H1 (cell line): ENCODE results near the gene TBC1D16. TPM values are rescaled to one million over a fixed set of nuclear protein-coding genes. Genes with fewer than 3 reads are reported as not detected.

Experiments
- CTCF ChIA-PET: fragments of 300-600 bp; sonication (Branson Sonifier 250); formaldehyde crosslinking; loops from one replicate; lab custom pipeline; 2021; ENCODE audit not compliant: partially characterized antibody; lab: Charles Lee
- POLR2A ChIA-PET: fragments of 300-600 bp; sonication (Branson Sonifier 250); formaldehyde crosslinking; loops from one replicate; lab custom pipeline; 2021; ENCODE audit warnings: inconsistent platforms; ENCODE audit not compliant: partially characterized antibody; lab: Charles Lee
- DNase-seq, 2 experiments: peaks; one replicate each; pipeline versions ENCODE4 v3.0.0 to v3.0.0-alpha.2; 2010 to 2022; ENCODE audit warnings: low spot score in 2 of 2, low read depth in 1 of 2, mixed read lengths in 1 of 2
- FAIRE-seq: peaks from 2 replicates; lab custom pipeline; 2011; peaks lifted over from hg19 to GRCh38; lab: Jason Lieb, UNC
- H2AFZ ChIP-seq: 2 replicates; pipeline ENCODE4 v1.8.1; 2012; ENCODE audit warnings: low read length, inconsistent platforms
- H2AK5ac ChIP-seq: 2 replicates; pipeline ENCODE4 v1.6.1; 2013; ENCODE audit warnings: low read depth, low read length
- H2BK120ac ChIP-seq: replicated peaks from 2 replicates; pipeline ENCODE3; 2013; ENCODE audit warnings: low read depth, low read length, inconsistent platforms
- H2BK12ac ChIP-seq: 2 replicates; pipeline ENCODE4 v1.6.1; 2013; ENCODE audit warnings: low read depth, low read length
- H2BK15ac ChIP-seq: 2 replicates; pipeline ENCODE4 v1.6.1; 2013; ENCODE audit warnings: low read length
- H2BK20ac ChIP-seq: 2 replicates; pipeline ENCODE4 v1.6.1; 2013; ENCODE audit warnings: low read length
- H2BK5ac ChIP-seq: 2 replicates; pipeline ENCODE4 v1.6.1; 2013; ENCODE audit warnings: low read depth, low read length
- H3K14ac ChIP-seq: 2 replicates; pipeline ENCODE4 v1.6.1; 2013; ENCODE audit warnings: inconsistent platforms; ENCODE audit not compliant: insufficient read length
- H3K18ac ChIP-seq: 2 replicates; pipeline ENCODE4 v1.6.1; 2013; ENCODE audit warnings: low read length; ENCODE audit errors: extremely low read depth
- H3K23ac ChIP-seq: 2 replicates; pipeline ENCODE4 v1.6.1; 2013; ENCODE audit warnings: inconsistent platforms; ENCODE audit not compliant: insufficient read length
- H3K23me2 ChIP-seq: 2 replicates; pipeline ENCODE4 v1.6.1; 2013; ENCODE audit warnings: low read depth, low read length
- H3K27ac ChIP-seq: 2 replicates; pipeline ENCODE4 v1.6.1; 2011; ENCODE audit warnings: low read depth, low read length, inconsistent platforms
- H3K27me3 ChIP-seq, 4 experiments: replicated peaks in 1 of 4; 1 replicate in 1 of 4; 2 replicates in 3 of 4; pipeline versions ENCODE4 v1.6.1 to v1.8.1; 2011 to 2013; ENCODE audit warnings: low read length in 3 of 4, mild to moderate bottlenecking in 3 of 4, inconsistent platforms in 2 of 4, mixed read lengths in 2 of 4, moderate library complexity in 1 of 4; ENCODE audit not compliant: control insufficient read depth in 3 of 4, insufficient read depth in 3 of 4; ENCODE audit errors: extremely low read depth in 1 of 4
- H3K36me3 ChIP-seq, 4 experiments: 2 replicates each; pipeline versions ENCODE4 v1.6.1 to v1.8.1; 2011 to 2013; ENCODE audit warnings: mild to moderate bottlenecking in 4 of 4, low read length in 3 of 4, moderate library complexity in 2 of 4, control low read depth in 1 of 4, inconsistent platforms in 1 of 4; ENCODE audit not compliant: insufficient read depth in 4 of 4, control insufficient read depth in 2 of 4
- H3K4ac ChIP-seq: replicated peaks from 2 replicates; pipeline ENCODE3; 2013; ENCODE audit warnings: low read length, low read depth, mixed read lengths, inconsistent platforms; ENCODE audit not compliant: insufficient read length
- H3K4me1 ChIP-seq, 4 experiments: replicated peaks in 1 of 4; 1 replicate in 1 of 4; 2 replicates in 3 of 4; pipeline versions ENCODE4 v1.6.1 to v1.8.1; 2011 to 2013; ENCODE audit warnings: low read length in 3 of 4, inconsistent platforms in 2 of 4, mixed read lengths in 1 of 4; ENCODE audit not compliant: insufficient read depth in 4 of 4, control insufficient read depth in 3 of 4
- H3K4me2 ChIP-seq, 2 experiments: 2 replicates each; pipeline versions ENCODE4 v1.6.1 to v1.8.1; 2011 to 2013; ENCODE audit warnings: low read depth in 2 of 2, low read length in 2 of 2, control low read depth in 1 of 2, inconsistent platforms in 1 of 2, mild to moderate bottlenecking in 1 of 2; ENCODE audit not compliant: insufficient read depth in 1 of 2
- H3K4me3 ChIP-seq, 4 experiments: fragments of 200-600, 300-600 bp in 1 of 4; sonication (generic), shearing (Covaris generic), sonication (Bioruptor Twin) in 1 of 4; 2 replicates each; pipeline versions ENCODE4 v1.5.1 to v1.8.1; 2011 to 2016; ENCODE audit warnings: low read length in 4 of 4, low read depth in 3 of 4, control low read depth in 2 of 4, inconsistent platforms in 2 of 4, mild to moderate bottlenecking in 2 of 4, mixed read lengths in 1 of 4, moderate library complexity in 1 of 4; ENCODE audit not compliant: insufficient read depth in 2 of 4; ENCODE audit errors: extremely low read depth in 1 of 4
- H3K56ac ChIP-seq: replicated peaks from 2 replicates; pipeline ENCODE3; 2013; ENCODE audit warnings: low read depth, mild to moderate bottlenecking, mixed read lengths, low read length, inconsistent platforms; ENCODE audit not compliant: insufficient read length
- H3K79me1 ChIP-seq: 2 replicates; pipeline ENCODE4 v1.6.1; 2013; ENCODE audit warnings: low read depth, low read length, control low read depth
- H3K79me2 ChIP-seq, 2 experiments: 2 replicates each; pipeline versions ENCODE4 v1.6.1 to v1.8.1; 2012 to 2013; ENCODE audit warnings: low read length in 2 of 2, mild to moderate bottlenecking in 2 of 2, inconsistent platforms in 1 of 2; ENCODE audit not compliant: insufficient read depth in 2 of 2, control insufficient read depth in 1 of 2
- H3K9ac ChIP-seq, 4 experiments: replicated peaks in 1 of 4; 1 replicate in 1 of 4; 2 replicates in 3 of 4; pipeline versions ENCODE4 v1.6.1 to v1.8.1; 2011 to 2013; ENCODE audit warnings: low read depth in 3 of 4, low read length in 3 of 4, control low read depth in 2 of 4, mild to moderate bottlenecking in 2 of 4, moderate library complexity in 2 of 4, inconsistent platforms in 1 of 4; ENCODE audit errors: extremely low read depth in 1 of 4
- H3K9me3 ChIP-seq, 2 experiments: 2 replicates each; pipeline versions ENCODE4 v1.6.1 to v1.8.1; 2012 to 2013; ENCODE audit warnings: mild to moderate bottlenecking in 2 of 2, moderate library complexity in 2 of 2, control low read depth in 1 of 2, inconsistent platforms in 1 of 2, low read depth in 1 of 2, low read length in 1 of 2, mixed read lengths in 1 of 2; ENCODE audit not compliant: insufficient read depth in 2 of 2
- H4K20me1 ChIP-seq, 2 experiments: replicated peaks in 1 of 2; 2 replicates each; pipeline versions ENCODE3 to v1.8.1; 2011 to 2013; ENCODE audit warnings: inconsistent platforms in 2 of 2, low read length in 2 of 2, mild to moderate bottlenecking in 1 of 2; ENCODE audit not compliant: insufficient read depth in 2 of 2, control insufficient read depth in 1 of 2
- H4K5ac ChIP-seq: 2 replicates; pipeline ENCODE4 v1.6.1; 2013; ENCODE audit warnings: low read length, low read depth, mixed read lengths, inconsistent platforms; ENCODE audit not compliant: insufficient read length
- H4K8ac ChIP-seq: 2 replicates; pipeline ENCODE4 v1.8.0; 2013; ENCODE audit warnings: mild to moderate bottlenecking, moderate library complexity, low read length, inconsistent platforms; ENCODE audit not compliant: insufficient read depth; ENCODE audit errors: extremely low read depth
- H4K91ac ChIP-seq: replicated peaks from 2 replicates; pipeline ENCODE3; 2013; ENCODE audit warnings: low read length, mixed read lengths, inconsistent platforms; ENCODE audit not compliant: insufficient read length
- ATF2 ChIP-seq: IDR thresholded peaks from 2 replicates; pipeline ENCODE4 v1.6.1; 2012; ENCODE audit warnings: low read length, inconsistent platforms
- BCL11A ChIP-seq, 2 experiments: IDR thresholded peaks; one replicate each; pipeline ENCODE4 v1.6.1; 2011; ENCODE audit warnings: low read depth in 2 of 2, low read length in 2 of 2, mild to moderate bottlenecking in 2 of 2
- GABPA ChIP-seq: IDR thresholded peaks from 2 replicates; pipeline ENCODE4 v1.6.1; 2011; ENCODE audit warnings: mild to moderate bottlenecking, low read length, moderate library complexity, borderline replicate concordance; ENCODE audit not compliant: insufficient read depth
- GTF2F1 ChIP-seq: IDR thresholded peaks from 2 replicates; pipeline ENCODE4 v1.6.1; 2012; ENCODE audit warnings: low read depth, low read length, improper control_type of control experiment, borderline replicate concordance
- JUN ChIP-seq: IDR thresholded peaks from 2 replicates; pipeline ENCODE4 v1.6.1; 2011; ENCODE audit warnings: low read depth, mild to moderate bottlenecking, improper control_type of control experiment, low read length
- MAFK ChIP-seq: IDR thresholded peaks from 2 replicates; pipeline ENCODE4 v1.6.1; 2012; ENCODE audit warnings: low read depth, mild to moderate bottlenecking, improper control_type of control experiment, low read length
- RAD21 ChIP-seq, 2 experiments: IDR thresholded peaks in 1 of 2; conservative IDR thresholded peaks in 1 of 2; 2 replicates each; pipeline ENCODE4 v1.6.1; 2011; ENCODE audit warnings: low read depth in 2 of 2, low read length in 2 of 2, improper control_type of control experiment in 1 of 2, inconsistent platforms in 1 of 2, mild to moderate bottlenecking in 1 of 2, moderate library complexity in 1 of 2
- SIX5 ChIP-seq: IDR thresholded peaks from 2 replicates; pipeline ENCODE4 v1.6.1; 2011; ENCODE audit warnings: mild to moderate bottlenecking, low read depth, low read length
- YY1 ChIP-seq: IDR thresholded peaks from 2 replicates; pipeline ENCODE4 v1.6.1; 2011; ENCODE audit warnings: low read depth, mild to moderate bottlenecking, low read length
- WGBS, 2 experiments: shearing (Covaris generic) in 1 of 2; methylation state at CpG; one replicate each; pipeline versions ENCODE4 v1.1.6 to v1.1.7; 2013 to 2015; ENCODE audit warnings: low lambda C conversion rate in 2 of 2, mixed read lengths in 2 of 2, inconsistent platforms in 1 of 2, low coverage in 1 of 2, missing lambda C conversion rate in 1 of 2; ENCODE audit not compliant: insufficient replicate concordance in 2 of 2, insufficient coverage in 1 of 2, insufficient read length in 1 of 2; ENCODE audit errors: extremely low coverage in 1 of 2, missing lambda C conversion rate in 1 of 2; 5-methylcytosine and 5-hydroxymethylcytosine counted together
- polyA plus RNA-seq, 7 experiments: library from polyadenylated mRNA; depleted of rRNA in 3 of 7; stranded (reverse) in 5 of 7; unstranded in 2 of 7; fragments of >200 nt in 5 of 7; fragments of 200-250 nt in 2 of 7; gene quantifications; 1 replicate in 5 of 7; 2 replicates in 1 of 7; 4 replicates in 1 of 7; pipeline versions ENCODE4 v1.2.1 to v1.2.3, GENCODE V29; 2011 to 2013; ENCODE audit warnings: missing spikeins in 2 of 7, mixed read lengths in 2 of 7
- total RNA-seq: library from RNA; stranded (reverse); fragmentation: NEBNext Ultra II Directional; extraction: Animal tissue kit (Norgen Biotek cat#: 25700); gene quantifications from 2 replicates; pipeline ENCODE4 v1.2.1, GENCODE V29; 2021

Gene TBC1D16
- total and polyA plus RNA-seq, 2 of the 8 experiments (the other 6 are each of a cell fraction or from before 2014, with no cell fraction given), result 21.1 to 109 TPM

- DNase-seq (no peak), FAIRE-seq (no peak)
- H3K9ac ChIP-seq, result no peak overlapping the region
- H3K18ac ChIP-seq, result no peak overlapping the region
- H3K14ac ChIP-seq, result no peak overlapping the region
- CTCF ChIA-PET, result interaction anchor here (0.9 to 5.2 kb wide), 11 partner anchors 9 to 149 kb away, joined by 3 to 29 read pairs (median 5); no protein-coding TSS in a partner anchor
- POLR2A ChIA-PET, result interaction anchor here (0.9 to 1.4 kb wide), 5 partner anchors 9 to 176 kb away, joined by 3 to 4 read pairs (median 3); no protein-coding TSS in a partner anchor
- no peak overlapping the region for H4K8ac ChIP-seq
- no peak overlapping the region for H4K91ac ChIP-seq
- no peak overlapping the region for H3K27ac ChIP-seq
- H4K20me1 ChIP-seq, result peaks cover 7 to 8% of the 10 kb centered on the region in 2 experiments
- H3K4me1 ChIP-seq, result peaks cover 0 to 12% (median 5%) of the 10 kb centered on the region in 4 experiments; a peak in 5 of 7 replicates
- no peak overlapping the region for H2BK12ac ChIP-seq
- no peak overlapping the region for H3K56ac ChIP-seq
- H3K4me3 ChIP-seq, result no peak overlapping the region
- H3K79me2 ChIP-seq, result peaks cover 0 to 25% of the 10 kb centered on the region in 2 experiments; a peak in 1 of 4 replicates
- H3K9me3 ChIP-seq, result no peaks in the 10 kb centered on the region
- H2BK20ac ChIP-seq, result no peak overlapping the region
- H2AFZ ChIP-seq, result no peak overlapping the region
- H3K36me3 ChIP-seq, result peaks cover 0 to 2% (median 0%) of the 10 kb centered on the region in 4 experiments; a peak in 1 of 8 replicates
- H2AK5ac ChIP-seq, result no peak overlapping the region
- no peak overlapping the region for H2BK5ac ChIP-seq
- no peak overlapping the region for H3K4ac ChIP-seq
- no peak overlapping the region for H2BK120ac ChIP-seq
- no peak overlapping the region for H2BK15ac ChIP-seq
- H3K23ac ChIP-seq, result no peak overlapping the region
- no peaks in the 10 kb centered on the region for H3K23me2 ChIP-seq
- H3K27me3 ChIP-seq, result no peaks in the 10 kb centered on the region; a peak in 1 of 7 replicates
- 90% methylated on average over 4 of the region's 5 CpGs; no CpG with 5 or more reads in 1 of the 2 experiments for WGBS, 2 experiments
- no peak overlapping the region for H4K5ac ChIP-seq
- no peak overlapping the region for H3K4me2 ChIP-seq
- peaks cover 20% of the 10 kb centered on the region for H3K79me1 ChIP-seq
- TF ChIP-seq ATF2, result no peak
- no peak for TF ChIP-seq MAFK
- no peak for TF ChIP-seq GABPA
- TF ChIP-seq SIX5, result no peak
- TF ChIP-seq YY1, result no peak
- TF ChIP-seq GTF2F1, result no peak
- TF ChIP-seq RAD21 (IDR thresholded peaks at IDR 0.05 in 1 of 2, conservative IDR thresholded peaks at IDR 0.05 in 1 of 2; ENCODE audit: low read depth in 2 of 2, low read length in 2 of 2), result no peak
- TF ChIP-seq JUN, result no peak
- TF ChIP-seq BCL11A (IDR thresholded peaks at IDR 0.05; ENCODE audit: low read depth in 2 of 2, low read length in 2 of 2), result no peak
Observed at GRCh38 chr17:79984045-79984840, 51.4 kb downstream of the TBC1D16 start.
